ENCODE data around the gene QRFPR.

DNA sequence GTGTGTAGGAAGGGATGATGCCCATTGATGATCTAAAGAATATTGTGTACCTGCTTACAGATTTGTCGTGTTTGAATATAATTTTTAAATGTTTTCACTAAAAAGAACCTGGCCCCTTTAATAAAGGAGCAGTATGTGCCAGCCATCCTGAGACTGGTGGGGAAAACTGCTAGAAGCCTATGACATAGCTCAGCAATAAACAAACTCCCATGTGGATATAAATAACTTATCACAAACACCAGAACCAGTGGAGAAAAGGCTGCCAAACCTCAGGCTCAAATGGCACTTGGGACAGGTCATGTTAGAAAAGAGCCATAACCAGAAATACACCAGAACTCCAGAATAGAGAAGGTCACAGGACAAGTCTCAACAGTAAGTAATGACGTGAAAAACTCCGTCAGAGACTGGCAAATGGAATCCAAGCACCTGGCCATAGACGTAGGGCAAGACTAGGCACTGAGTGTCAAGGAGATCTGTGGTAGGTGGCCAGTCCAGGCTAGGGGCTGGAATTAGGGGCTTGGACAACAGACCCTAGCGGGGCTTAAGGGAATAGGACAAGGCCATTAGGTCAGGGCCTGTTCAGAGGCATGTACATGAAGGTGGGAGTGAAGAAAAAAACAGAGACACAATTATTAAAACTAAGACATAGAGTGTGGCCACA is 11.7 kb upstream of the QRFPR start:
- TF ChIP-seq JUND (IDR thresholded peaks at IDR 0.05) (no peak), RXRA (IDR thresholded peaks at IDR 0.05) (no peak), GABPA (IDR thresholded peaks at IDR 0.05 in 1 of 2, conservative IDR thresholded peaks at IDR 0.05 in 1 of 2) (no peak), TAF1 (conservative IDR thresholded peaks at IDR 0.05) (no peak), YY1 (IDR thresholded peaks at IDR 0.05) (no peak), RAD21 (IDR thresholded peaks at IDR 0.05) (no peak)
- TF ChIP-seq, protein P1, sequence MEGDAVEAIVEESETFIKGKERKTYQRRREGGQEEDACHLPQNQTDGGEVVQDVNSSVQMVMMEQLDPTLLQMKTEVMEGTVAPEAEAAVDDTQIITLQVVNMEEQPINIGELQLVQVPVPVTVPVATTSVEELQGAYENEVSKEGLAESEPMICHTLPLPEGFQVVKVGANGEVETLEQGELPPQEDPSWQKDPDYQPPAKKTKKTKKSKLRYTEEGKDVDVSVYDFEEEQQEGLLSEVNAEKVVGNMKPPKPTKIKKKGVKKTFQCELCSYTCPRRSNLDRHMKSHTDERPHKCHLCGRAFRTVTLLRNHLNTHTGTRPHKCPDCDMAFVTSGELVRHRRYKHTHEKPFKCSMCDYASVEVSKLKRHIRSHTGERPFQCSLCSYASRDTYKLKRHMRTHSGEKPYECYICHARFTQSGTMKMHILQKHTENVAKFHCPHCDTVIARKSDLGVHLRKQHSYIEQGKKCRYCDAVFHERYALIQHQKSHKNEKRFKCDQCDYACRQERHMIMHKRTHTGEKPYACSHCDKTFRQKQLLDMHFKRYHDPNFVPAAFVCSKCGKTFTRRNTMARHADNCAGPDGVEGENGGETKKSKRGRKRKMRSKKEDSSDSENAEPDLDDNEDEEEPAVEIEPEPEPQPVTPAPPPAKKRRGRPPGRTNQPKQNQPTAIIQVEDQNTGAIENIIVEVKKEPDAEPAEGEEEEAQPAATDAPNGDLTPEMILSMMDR (IDR thresholded peaks at IDR 0.05; ENCODE audit: low read depth, low read length, missing input control) = no peak
- TF ChIP-seq, protein P2, sequence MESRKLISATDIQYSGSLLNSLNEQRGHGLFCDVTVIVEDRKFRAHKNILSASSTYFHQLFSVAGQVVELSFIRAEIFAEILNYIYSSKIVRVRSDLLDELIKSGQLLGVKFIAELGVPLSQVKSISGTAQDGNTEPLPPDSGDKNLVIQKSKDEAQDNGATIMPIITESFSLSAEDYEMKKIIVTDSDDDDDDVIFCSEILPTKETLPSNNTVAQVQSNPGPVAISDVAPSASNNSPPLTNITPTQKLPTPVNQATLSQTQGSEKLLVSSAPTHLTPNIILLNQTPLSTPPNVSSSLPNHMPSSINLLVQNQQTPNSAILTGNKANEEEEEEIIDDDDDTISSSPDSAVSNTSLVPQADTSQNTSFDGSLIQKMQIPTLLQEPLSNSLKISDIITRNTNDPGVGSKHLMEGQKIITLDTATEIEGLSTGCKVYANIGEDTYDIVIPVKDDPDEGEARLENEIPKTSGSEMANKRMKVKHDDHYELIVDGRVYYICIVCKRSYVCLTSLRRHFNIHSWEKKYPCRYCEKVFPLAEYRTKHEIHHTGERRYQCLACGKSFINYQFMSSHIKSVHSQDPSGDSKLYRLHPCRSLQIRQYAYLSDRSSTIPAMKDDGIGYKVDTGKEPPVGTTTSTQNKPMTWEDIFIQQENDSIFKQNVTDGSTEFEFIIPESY (IDR thresholded peaks at IDR 0.05) = no peak
- TF ChIP-seq, protein P3, sequence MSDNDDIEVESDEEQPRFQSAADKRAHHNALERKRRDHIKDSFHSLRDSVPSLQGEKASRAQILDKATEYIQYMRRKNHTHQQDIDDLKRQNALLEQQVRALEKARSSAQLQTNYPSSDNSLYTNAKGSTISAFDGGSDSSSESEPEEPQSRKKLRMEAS (IDR thresholded peaks at IDR 0.05) = no peak
